Measurements from ENCODE around the gene TGM1.

DNA sequence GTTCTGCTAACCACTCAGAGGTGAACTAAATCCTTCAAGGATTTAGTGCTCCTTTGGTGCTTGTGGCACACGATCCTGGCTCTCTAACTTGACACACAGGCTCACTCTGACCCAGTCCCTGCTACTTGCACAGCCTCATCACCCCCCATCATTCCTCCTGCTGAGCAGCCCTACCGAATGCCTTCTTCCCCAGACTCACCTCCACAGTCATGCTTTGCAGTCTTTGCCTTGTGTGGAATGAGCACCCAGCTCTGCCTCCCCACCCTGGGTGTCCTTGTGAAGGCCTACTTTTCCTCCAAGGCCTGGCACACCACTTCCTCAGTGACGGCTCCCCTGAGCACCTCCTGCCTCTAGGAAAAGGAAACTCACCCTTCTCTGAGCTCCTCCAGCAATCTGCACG, 12.6 kb downstream of the TGM1 start:
- TF ChIP-seq PML (IDR thresholded peaks at IDR 0.05; ENCODE audit: low read length): no peak
- TF ChIP-seq MYC (IDR thresholded peaks at IDR 0.05; ENCODE audit: insufficient read depth, insufficient read length, insufficient replicate concordance, low read length, severe bottlenecking): no peak
- TF ChIP-seq, protein P1, sequence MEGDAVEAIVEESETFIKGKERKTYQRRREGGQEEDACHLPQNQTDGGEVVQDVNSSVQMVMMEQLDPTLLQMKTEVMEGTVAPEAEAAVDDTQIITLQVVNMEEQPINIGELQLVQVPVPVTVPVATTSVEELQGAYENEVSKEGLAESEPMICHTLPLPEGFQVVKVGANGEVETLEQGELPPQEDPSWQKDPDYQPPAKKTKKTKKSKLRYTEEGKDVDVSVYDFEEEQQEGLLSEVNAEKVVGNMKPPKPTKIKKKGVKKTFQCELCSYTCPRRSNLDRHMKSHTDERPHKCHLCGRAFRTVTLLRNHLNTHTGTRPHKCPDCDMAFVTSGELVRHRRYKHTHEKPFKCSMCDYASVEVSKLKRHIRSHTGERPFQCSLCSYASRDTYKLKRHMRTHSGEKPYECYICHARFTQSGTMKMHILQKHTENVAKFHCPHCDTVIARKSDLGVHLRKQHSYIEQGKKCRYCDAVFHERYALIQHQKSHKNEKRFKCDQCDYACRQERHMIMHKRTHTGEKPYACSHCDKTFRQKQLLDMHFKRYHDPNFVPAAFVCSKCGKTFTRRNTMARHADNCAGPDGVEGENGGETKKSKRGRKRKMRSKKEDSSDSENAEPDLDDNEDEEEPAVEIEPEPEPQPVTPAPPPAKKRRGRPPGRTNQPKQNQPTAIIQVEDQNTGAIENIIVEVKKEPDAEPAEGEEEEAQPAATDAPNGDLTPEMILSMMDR (IDR thresholded peaks at IDR 0.05 in 2 of 3, conservative IDR thresholded peaks at IDR 0.05 in 1 of 3; ENCODE audit: control insufficient read depth in 2 of 3, extremely low read depth in 1 of 3, insufficient read depth in 1 of 3, low read depth in 3 of 3, low read length in 3 of 3): no peak
- no peak for TF ChIP-seq EED (IDR thresholded peaks at IDR 0.05; ENCODE audit: low read depth)
